ENCODE data around the gene PUS1. TPM values are rescaled to one million over a fixed set of nuclear protein-coding genes. Genes with fewer than 3 reads are reported as not detected.

The PUS1 gene
- total and polyA plus RNA-seq, 2 of the 8 experiments (the other 6 are each of a cell fraction or from before 2014, with no cell fraction given), result 48.1 to 81.2 TPM

DNA sequence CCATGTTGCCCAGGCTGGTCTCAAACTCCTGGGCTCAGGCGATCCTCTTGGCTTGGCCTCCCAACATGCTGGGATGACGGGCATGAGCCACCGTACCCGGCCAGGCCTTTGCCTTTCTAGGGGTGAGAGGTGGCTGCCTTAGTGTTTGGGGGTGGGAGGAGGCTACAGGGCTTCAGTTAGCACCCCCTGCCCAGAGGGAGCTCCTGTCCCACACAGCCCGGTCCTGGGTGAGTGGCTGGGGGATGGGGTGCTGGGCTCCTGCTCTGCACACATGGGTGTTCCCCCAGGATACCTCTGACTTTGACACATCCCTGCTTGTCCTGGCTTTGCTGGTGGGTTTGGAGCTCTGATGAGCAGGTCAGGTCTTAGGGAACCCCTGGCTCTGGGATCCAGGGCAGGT is 24.7 kb upstream of the PUS1 start (continued):
- TF ChIP-seq YY1 (IDR thresholded peaks at IDR 0.05; ENCODE audit: low read depth, low read length), result no peak
- no peak for TF ChIP-seq CHD1 (IDR thresholded peaks at IDR 0.05; ENCODE audit: low read depth, low read length)
- TF ChIP-seq SP2 (IDR thresholded peaks at IDR 0.05; ENCODE audit: low read length), result no peak
- no peak for TF ChIP-seq KDM5A (IDR thresholded peaks at IDR 0.05; ENCODE audit: low read length)
- TF ChIP-seq POLR2A (IDR thresholded peaks at IDR 0.05; ENCODE audit: control extremely low read depth in 1 of 2, low read depth in 2 of 2, low read length in 2 of 2), result no peak
- no peak for TF ChIP-seq NRF1 (IDR thresholded peaks at IDR 0.05; ENCODE audit: low read depth, low read length)
